ENCODE data around the gene TMEM35A. TPM values are rescaled to one million over a fixed set of nuclear protein-coding genes. Genes with fewer than 3 reads are reported as not detected.

The TMEM35A gene
- total RNA-seq, 4 donors from 2014 or later, result 0.42 to 2.7 (median 1.1) TPM; not detected in 1

- 67 to 78% methylated on average over 3 of the region's 3 CpGs for WGBS, 2 donors
- intact Hi-C loops (cut with DNase I), result no loop called here
- DNase-seq, result no peak
- TF ChIP-seq POLR2A (IDR thresholded peaks at IDR 0.05) (no peak), CTCF (IDR thresholded peaks at IDR 0.05) (no peak)
- Histone ChIP-seq H3K27me3 (no peaks in the 10 kb centered on the region), H3K27ac (no peak overlapping the region), H3K4me1 (no peaks in the 10 kb centered on the region), H3K4me3 (no peak overlapping the region), H3K9me3 (no peaks in the 10 kb centered on the region), H3K36me3 (no peaks in the 10 kb centered on the region)
Observed at GRCh38 chrX:101071582-101071981, 7.1 kb upstream of the TMEM35A start.

- H3K27me3 ChIP-seq, result no peaks in the 10 kb centered on the region
- H3K36me3 ChIP-seq, result no peaks in the 10 kb centered on the region
- 52 to 60% methylated on average over 3 to 6 of the region's 8 CpGs for WGBS, 2 donors
- peak overlapping the region in 3 of 4 donors; percentile 31 to 59 (median 41) for H3K4me3 ChIP-seq
- TF ChIP-seq POLR2A (IDR thresholded peaks at IDR 0.05) (no peak), CTCF (IDR thresholded peaks at IDR 0.05) (no peak)
- H3K27ac ChIP-seq, result peak overlapping the region in 1 of 4 donors; percentile 44
- H3K9me3 ChIP-seq, result no peaks in the 10 kb centered on the region
- intact Hi-C loops (cut with DNase I), result no loop called here
- peaks cover 0 to 6% (median 0%) of the 10 kb centered on the region in 3 donors for H3K4me1 ChIP-seq
- no peak for DNase-seq
Observed at GRCh38 chrX:101079736-101080270, 1.1 kb downstream of the TMEM35A start.

- intact Hi-C loops (cut with DNase I), result no loop called here
- no peak for DNase-seq
- WGBS, 2 donors, result 58 to 100% methylated on average over 1 of the region's 3 CpGs
- Histone ChIP-seq H3K4me1 (peaks cover 0 to 6% (median 0%) of the 10 kb centered on the region in 3 donors), H3K27me3 (no peaks in the 10 kb centered on the region), H3K27ac (peak overlapping the region in 1 of 4 donors; percentile 44), H3K36me3 (no peaks in the 10 kb centered on the region), H3K4me3 (peak overlapping the region in 2 of 4 donors; percentile 41 to 59), H3K9me3 (no peaks in the 10 kb centered on the region)
- TF ChIP-seq CTCF (IDR thresholded peaks at IDR 0.05) (no peak), POLR2A (IDR thresholded peaks at IDR 0.05) (no peak)
Observed at GRCh38 chrX:101080326-101081124, 1.8 kb downstream of the TMEM35A start.

- no peak for DNase-seq
- Histone ChIP-seq H3K36me3 (no peaks in the 10 kb centered on the region), H3K4me1 (peaks cover 0 to 6% (median 0%) of the 10 kb centered on the region in 3 donors), H3K27ac (no peak overlapping the region), H3K4me3 (no peak overlapping the region), H3K27me3 (no peaks in the 10 kb centered on the region), H3K9me3 (no peaks in the 10 kb centered on the region)
- WGBS, 2 donors, result 28 to 67% methylated on average over 3 of the region's 3 CpGs
- intact Hi-C loops (cut with DNase I), result no loop called here
- TF ChIP-seq CTCF (IDR thresholded peaks at IDR 0.05) (no peak), POLR2A (IDR thresholded peaks at IDR 0.05) (no peak)
Observed at GRCh38 chrX:101081231-101081630, 2.6 kb downstream of the TMEM35A start.

- H3K9me3 ChIP-seq, result no peaks in the 10 kb centered on the region
- DNase-seq, result no peak
- H3K4me1 ChIP-seq, result no peaks in the 10 kb centered on the region
- no peak overlapping the region for H3K4me3 ChIP-seq
- TF ChIP-seq POLR2A (IDR thresholded peaks at IDR 0.05), result no peak
- TF ChIP-seq CTCF (IDR thresholded peaks at IDR 0.05), result no peak
- intact Hi-C loops (cut with DNase I), result no loop called here
- no peak overlapping the region for H3K27ac ChIP-seq
- no peaks in the 10 kb centered on the region for H3K36me3 ChIP-seq
- 80% methylated on average over 1 of the region's 1 CpG; no CpG with 5 or more reads in 1 of the 2 donors for whole genome bisulfite sequencing, 2 donors
- no peaks in the 10 kb centered on the region for H3K27me3 ChIP-seq
Observed at GRCh38 chrX:101091817-101092216, 13.1 kb downstream of the TMEM35A start.
